HK-2 (cell line): ENCODE measurements around the gene TUBGCP3.
A peak's percentile ranks its signal among the peaks of the same experiment; 100 is the strongest.

Experiments used
- DNase-seq: peaks from one replicate; pipeline ENCODE4 v3.0.0-alpha.2; 2018; ENCODE audit not compliant: unreplicated experiment

Gene TUBGCP3

GRCh38 chr13:112453207-112453829 is 134.6 kb downstream of the TUBGCP3 start:
- no peak for DNase-seq

DNA sequence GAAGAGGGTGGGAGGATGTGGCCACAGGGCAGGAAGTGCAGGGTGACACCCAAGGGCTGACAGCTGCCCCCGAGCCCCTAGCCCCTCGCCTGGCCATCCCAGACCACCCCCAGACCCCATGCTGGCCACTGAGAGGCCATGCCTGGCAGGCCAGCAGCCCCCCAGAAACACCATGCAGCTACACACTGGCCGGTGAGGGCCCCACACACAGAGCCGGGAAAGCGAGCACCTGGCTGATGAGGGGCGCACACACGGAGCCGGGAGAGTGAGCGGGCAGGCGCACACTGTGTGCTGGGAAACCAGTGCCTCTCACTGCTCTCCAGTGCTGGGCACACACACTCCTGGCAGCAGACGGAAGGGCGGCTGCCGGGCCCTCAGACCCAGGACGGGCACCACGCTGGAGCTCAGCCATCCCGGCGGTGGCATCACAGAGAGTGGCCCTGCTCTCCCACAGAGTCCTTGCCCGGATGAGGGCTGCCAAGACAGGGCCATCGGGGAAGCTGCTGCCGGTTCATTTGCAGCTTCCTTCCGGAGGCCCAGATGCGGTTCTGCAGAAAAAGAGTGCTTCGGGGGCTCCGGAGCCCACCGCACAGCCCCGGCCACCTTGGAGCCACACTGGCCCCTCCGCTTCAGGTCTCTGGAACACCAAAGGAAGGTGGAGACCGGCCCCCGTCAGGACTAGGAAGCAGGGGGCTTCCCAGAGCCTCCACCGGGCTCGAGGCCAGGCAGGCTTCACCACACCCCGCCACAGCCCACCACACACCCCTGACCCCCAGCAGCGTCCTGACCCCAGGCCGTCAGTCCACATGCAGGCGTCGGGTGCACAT is 135.4 kb downstream of the TUBGCP3 start:
- no peak for DNase-seq

DNA sequence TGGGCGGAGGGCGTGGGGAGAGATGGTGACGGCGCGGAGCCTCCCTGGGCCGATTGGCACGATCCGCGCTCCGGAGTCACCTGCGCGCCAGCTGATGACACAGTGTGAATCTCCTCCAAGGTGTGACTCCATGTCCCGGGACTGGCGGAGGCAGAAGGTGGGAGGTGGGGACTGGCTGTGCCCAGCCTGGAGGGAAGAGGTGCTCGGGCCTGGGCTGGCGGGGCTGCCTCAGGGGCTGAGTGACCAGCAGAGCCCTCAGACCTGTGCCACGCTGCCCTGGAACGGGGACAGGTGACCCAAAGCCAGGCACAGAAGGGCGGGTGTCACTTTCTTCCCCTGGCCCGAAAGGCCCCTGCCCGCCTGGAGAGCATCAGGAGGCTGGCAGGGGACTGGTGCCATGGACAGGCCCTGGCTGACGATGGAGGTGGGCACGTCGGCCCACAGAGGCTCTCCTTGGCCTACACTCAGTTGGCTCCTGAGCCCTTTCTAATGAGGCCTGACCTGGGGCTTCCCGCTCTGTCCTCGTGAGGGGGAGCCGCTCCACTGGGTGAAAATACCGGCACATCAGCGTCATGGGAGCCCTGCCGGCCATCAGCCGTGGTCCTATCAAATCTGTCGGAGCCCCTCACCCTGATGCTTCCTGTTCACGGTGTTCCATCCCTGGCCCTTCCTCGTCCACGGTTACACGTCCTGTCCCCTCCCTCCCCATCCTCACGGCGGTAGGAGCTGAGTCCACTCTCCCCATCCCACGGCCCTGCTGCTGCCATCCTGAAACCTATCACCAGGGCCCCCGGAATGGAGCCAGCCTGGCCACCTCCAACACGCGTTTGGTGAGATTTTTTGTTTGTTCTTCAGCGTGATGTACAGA is 136.2 kb downstream of the TUBGCP3 start:
- DNase-seq = no peak

DNA sequence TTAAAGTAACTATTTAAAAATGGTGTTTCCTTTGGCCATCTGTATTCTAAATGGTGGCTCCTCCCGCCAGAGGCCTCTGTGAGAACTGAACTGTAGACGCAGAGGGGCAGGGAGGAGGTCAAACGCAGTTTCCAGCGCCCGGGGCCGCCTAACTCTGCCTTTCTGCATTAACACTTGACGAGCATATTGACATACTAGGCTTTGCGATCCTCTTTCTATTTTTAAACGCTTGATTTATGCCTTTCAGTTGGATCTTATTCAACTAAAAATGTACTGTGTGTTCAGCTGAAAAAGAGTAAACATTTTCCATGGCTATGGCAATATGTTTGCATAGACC is 137.1 kb downstream of the TUBGCP3 start:
- no peak for DNase-seq

- no peak for DNase-seq
These were observed 137.6 kb downstream of the TUBGCP3 start for GRCh38 chr13:112450118-112450903.

DNA sequence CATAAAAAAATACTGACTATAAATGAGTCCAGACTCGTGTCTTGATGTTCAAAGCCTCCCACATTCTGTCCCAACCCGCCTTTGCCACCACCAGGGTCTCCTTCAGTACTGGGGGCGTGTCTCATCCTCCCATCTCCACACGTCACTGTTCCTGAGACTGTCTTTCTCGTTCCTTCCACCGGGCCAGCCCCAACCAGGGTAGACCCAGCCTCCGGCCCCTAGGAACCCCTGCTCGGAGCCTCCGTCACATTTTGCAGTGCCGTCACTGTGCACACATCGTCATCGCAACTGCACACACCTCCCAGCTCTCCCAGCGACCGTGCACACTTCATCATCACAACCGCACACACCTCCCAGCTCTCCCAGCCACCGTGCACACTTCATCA is 138.4 kb downstream of the TUBGCP3 start:
- DNase-seq = no peak

DNA sequence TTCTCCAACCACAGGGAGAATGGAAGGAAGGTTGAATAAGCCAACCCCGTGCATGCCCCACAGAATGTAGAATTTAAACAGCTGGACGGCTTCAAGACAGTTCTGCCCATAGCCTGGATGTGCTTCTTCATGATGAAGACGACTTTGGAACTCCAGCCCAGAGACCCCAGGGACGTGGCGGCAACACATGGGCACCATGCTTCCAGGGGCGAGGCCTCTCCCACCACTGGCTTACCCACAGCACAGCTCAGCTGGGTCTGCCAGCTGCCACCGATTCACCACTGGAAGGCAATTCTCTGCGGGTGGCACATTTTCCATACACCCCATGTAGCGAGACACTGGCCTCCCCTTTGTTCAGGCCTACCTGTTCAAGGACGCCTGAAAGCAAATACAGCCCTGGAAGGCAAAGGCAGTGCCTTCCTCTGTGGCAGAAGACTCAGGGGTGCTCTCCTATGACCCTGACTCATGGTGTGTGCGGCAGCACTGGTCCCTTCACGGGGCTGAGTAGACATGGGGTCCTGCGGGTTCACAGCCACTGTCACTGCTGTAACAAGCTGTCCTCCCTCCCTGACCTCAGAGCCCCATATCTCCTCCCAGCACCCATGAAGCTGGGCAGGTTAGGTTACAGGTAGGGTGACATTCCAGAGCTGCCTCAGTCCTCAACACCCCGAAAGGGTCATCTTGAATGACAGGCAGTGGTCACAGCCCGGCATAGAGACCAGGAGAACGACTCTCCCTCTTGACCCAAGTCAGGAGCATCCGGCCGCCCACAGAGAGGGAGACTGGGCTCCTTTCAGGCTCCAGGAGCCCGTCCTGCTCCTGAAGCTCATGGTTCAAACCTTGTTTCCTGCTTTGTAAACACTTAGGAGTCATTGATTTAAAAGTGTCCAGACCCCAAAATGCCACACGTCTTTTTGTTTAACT is 139.1 kb downstream of the TUBGCP3 start:
- no peak for DNase-seq

GRCh38 chr13:112447761-112448603 is 140.0 kb downstream of the TUBGCP3 start:
- DNase-seq = no peak

- no peak for DNase-seq
These were observed 140.6 kb downstream of the TUBGCP3 start for GRCh38 chr13:112447306-112447705.

- DNase-seq = no peak
These were observed 141.1 kb downstream of the TUBGCP3 start for GRCh38 chr13:112446867-112447266.

GRCh38 chr13:112446347-112446861 is 141.5 kb downstream of the TUBGCP3 start:
- no peak for DNase-seq

DNA sequence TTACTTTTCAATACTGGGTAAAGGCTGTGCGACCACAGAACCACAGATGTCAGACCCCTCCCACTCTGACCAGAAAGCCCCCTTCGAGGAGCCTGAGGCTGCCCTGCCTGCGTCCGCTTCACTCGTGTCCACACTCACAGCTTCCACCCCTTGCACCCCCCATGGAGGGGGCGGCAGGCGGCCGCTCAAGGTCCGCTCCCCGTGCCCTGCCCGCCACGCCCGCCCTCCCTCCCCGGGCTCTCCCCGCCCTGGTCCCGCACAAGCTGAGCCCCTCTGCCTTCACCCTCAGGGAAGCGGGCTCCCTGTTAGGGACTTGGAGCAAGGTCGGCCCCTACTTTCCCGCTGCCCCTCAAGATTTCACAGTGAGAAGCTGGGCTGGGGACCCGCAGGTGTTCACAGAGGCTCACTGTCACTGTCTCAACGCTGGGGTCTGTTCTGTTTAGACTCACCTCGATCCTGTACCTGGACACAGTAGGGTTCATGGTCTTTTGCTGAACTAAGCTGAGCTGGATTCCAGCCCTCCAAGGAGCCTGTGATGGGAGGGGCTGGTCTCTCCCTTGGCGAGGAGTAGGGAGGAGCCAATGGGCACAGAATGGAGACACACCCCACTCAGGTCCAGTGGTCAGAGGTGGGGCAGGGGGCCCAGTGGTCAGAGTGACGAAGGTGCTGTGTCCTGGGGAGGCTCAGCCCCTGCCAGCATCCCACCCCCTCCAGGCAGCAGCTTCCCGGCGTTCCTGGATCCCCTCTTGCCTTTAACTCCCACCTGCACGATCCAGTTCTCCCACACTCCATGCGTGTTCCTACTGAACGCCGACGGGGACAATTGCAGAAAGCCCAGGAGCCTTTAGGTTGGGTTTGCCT is 142.3 kb downstream of the TUBGCP3 start:
- no peak for DNase-seq

GRCh38 chr13:112444416-112445399 is 143.2 kb downstream of the TUBGCP3 start:
- DNase-seq = no peak

DNA sequence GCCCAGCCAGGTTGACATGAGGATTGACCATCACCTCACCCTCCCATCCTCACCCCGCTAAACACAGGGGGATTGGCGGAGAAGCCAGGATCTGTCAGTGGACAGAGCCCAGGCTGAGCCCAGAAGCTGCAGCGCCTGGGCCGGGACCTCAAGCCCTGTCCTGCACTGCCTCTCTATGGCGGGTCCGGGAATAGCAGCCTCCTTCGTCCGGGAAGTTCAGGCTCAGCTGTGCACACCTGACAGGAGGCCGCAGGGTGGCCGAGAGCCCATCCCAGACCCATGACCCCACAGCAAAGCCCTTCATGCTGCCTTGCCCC is 144.0 kb downstream of the TUBGCP3 start:
- peak; percentile 72 for DNase-seq

DNA sequence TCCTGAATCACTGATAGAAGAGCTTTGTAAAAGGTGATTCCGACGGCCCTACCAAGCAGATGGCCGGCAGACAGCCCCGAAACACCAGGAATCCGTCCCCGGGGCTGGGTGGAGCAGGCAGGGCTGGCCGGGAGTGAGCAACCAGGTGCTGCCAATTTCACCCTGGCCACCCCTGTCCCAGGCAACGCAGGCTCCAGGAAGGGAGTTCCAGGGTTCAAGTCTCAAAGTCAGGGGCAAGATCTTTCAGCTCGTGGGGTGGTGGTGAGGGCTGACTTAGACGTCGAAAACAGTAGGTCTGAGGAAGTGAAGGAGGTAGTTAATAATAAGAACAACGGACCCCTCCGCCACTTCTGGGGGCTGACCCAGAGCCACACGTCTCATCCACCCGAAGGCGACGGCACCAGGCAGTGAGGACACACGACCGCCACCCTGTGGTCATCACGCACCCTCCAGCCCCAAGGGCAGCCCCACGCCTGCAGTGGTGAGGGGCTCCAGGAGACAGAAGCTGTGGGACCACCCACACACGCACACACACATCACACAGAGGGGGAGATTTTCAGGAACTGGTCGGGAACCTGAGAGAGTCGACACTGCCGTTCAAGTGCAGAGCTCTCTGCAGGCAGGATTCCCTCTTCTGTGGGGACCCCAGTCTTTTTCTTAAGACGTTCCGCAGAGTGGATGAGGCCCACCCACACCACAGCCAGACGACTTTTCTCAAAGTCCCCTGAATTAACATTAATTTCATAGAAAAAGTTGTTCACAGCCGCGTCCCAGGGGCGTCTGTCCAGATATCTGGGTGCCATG is 144.6 kb downstream of the TUBGCP3 start:
- no peak for DNase-seq

DNA sequence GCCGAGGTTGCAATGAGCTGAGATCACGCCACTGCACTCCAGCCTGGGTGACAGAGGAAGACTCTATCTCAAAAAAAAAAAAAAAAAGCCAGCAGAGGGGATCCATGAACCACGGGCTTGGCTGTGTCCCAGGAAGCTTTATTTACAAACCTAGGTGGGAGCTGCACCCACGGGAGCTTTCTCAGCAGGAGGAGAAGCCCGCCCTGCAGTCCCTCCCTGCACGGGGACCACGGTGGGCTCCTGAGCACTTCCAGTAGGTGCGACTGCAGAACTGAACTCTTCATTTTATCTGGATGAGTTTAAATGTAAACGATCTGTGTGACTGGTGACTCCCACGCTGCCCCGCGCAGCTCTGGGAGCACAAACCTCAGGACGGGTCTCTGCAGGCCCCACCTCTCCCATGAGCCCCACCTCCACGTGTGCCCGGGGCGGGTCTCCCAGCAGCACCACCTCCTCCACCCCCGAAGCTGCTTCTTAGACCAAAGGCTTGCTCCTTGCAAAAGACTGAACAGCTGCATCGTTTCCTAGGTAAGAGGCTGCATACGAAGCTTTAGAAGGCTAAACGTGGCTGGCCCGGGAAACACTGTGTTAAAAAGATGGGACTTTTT is 145.4 kb downstream of the TUBGCP3 start:
- no peak for DNase-seq
